HG02970 (cell line): Measurements from ENCODE around the gene SLC4A2.
"Not testable (repeated sequence)": the region's sequence is repeated elsewhere in the genome, so short reads cannot be mapped to it uniquely, and the experiment has no call there.

ENCODE experiments used
- ATAC-seq: cut with Tn5 transposase; IDR thresholded peaks from one replicate; pipeline ENCODE4 v1.9.1; 2021; ENCODE audit warnings: mild to moderate bottlenecking, moderate library complexity, moderate number of reproducible peaks; ENCODE audit not compliant: unreplicated experiment, low FRiP score

The SLC4A2 gene

GRCh38 chr7:151023232-151023631, 36.2 kb upstream of the SLC4A2 start:
- no peak for ATAC-seq

- ATAC-seq, result no peak
Observed at GRCh38 chr7:151024435-151025056, 34.8 kb upstream of the SLC4A2 start, which contains the start of gene ATG9B. TSS of gene ATG9B (minus strand) at chr7:151024494. CDS start at chr7:151024423, 71 bp downstream.

- no peak for ATAC-seq
Observed at GRCh38 chr7:151025924-151026671, 33.3 kb upstream of the SLC4A2 start.

- not testable (repeated sequence) for ATAC-seq
Observed at GRCh38 chr7:151026771-151027727, 32.3 kb upstream of the SLC4A2 start.

GRCh38 chr7:151027728-151028130, 31.7 kb upstream of the SLC4A2 start:
- ATAC-seq, result not testable (repeated sequence)

GRCh38 chr7:151028131-151028947, 31.1 kb upstream of the SLC4A2 start, which contains the start of gene ABCB8:
TSS of gene ABCB8 (plus strand) at chr7:151028450. CDS start at chr7:151028516, 66 bp downstream.
- peak; percentile 97 for ATAC-seq

GRCh38 chr7:151028948-151029501, 30.4 kb upstream of the SLC4A2 start:
- ATAC-seq, result no peak

GRCh38 chr7:151031011-151031410, 28.4 kb upstream of the SLC4A2 start:
- ATAC-seq, result no peak

- ATAC-seq, result no peak
Observed at GRCh38 chr7:151032936-151033863, 26.2 kb upstream of the SLC4A2 start.

GRCh38 chr7:151033864-151034249, 25.5 kb upstream of the SLC4A2 start:
- no peak for ATAC-seq

- no peak for ATAC-seq
Observed at GRCh38 chr7:151034312-151035025, 24.9 kb upstream of the SLC4A2 start.

- no peak for ATAC-seq
Observed at GRCh38 chr7:151035026-151035717, 24.2 kb upstream of the SLC4A2 start.

- no peak for ATAC-seq
Observed at GRCh38 chr7:151035902-151036301, 23.5 kb upstream of the SLC4A2 start.

GRCh38 chr7:151038951-151039849, 20.2 kb upstream of the SLC4A2 start:
- ATAC-seq, result no peak

GRCh38 chr7:151039850-151040548, 19.4 kb upstream of the SLC4A2 start:
- ATAC-seq, result no peak
